HG03108 (cell line): ENCODE measurements around the gene SLC2A10.

Experiments
- ATAC-seq: cut with Tn5 transposase; IDR thresholded peaks from one replicate; pipeline ENCODE4 v1.9.1; 2021; ENCODE audit warnings: moderate library complexity; ENCODE audit not compliant: unreplicated experiment

Gene SLC2A10

GRCh38 chr20:46701986-46702385, 7.5 kb upstream of the SLC2A10 start:
- ATAC-seq, result no peak

GRCh38 chr20:46702447-46703203, 6.8 kb upstream of the SLC2A10 start:
- no peak for ATAC-seq

GRCh38 chr20:46703435-46703834, 6.0 kb upstream of the SLC2A10 start:
- ATAC-seq, result no peak

GRCh38 chr20:46704714-46705377, 4.6 kb upstream of the SLC2A10 start:
- no peak for ATAC-seq

- no peak for ATAC-seq
These were observed 4.1 kb upstream of the SLC2A10 start for GRCh38 chr20:46705378-46705729.

- no peak for ATAC-seq
These were observed 3.2 kb upstream of the SLC2A10 start for GRCh38 chr20:46706242-46706641.

GRCh38 chr20:46708172-46708860, 1.1 kb upstream of the SLC2A10 start:
- ATAC-seq, result no peak

GRCh38 chr20:46709055-46709458, 392 bp upstream of the SLC2A10 start:
- ATAC-seq, result no peak

- no peak for ATAC-seq
These were observed 884 bp downstream of the SLC2A10 start for GRCh38 chr20:46710153-46710913.

- no peak for ATAC-seq
These were observed 2.7 kb downstream of the SLC2A10 start for GRCh38 chr20:46712056-46712636.

- no peak for ATAC-seq
These were observed 4.7 kb downstream of the SLC2A10 start for GRCh38 chr20:46713957-46714834.

GRCh38 chr20:46715292-46715756, 5.9 kb downstream of the SLC2A10 start:
- no peak for ATAC-seq

GRCh38 chr20:46717818-46718541, 8.5 kb downstream of the SLC2A10 start:
- no peak for ATAC-seq

- ATAC-seq, result no peak
These were observed 10.6 kb downstream of the SLC2A10 start for GRCh38 chr20:46720019-46720418.

GRCh38 chr20:46720776-46721425, 11.5 kb downstream of the SLC2A10 start:
- ATAC-seq, result no peak

- ATAC-seq, result no peak
These were observed 12.0 kb downstream of the SLC2A10 start for GRCh38 chr20:46721476-46721875.

GRCh38 chr20:46722450-46722849, 13.0 kb downstream of the SLC2A10 start:
- ATAC-seq, result no peak

GRCh38 chr20:46723039-46723438, 13.6 kb downstream of the SLC2A10 start:
- no peak for ATAC-seq
